Panc1 (cell line): ENCODE data around the gene CTNND2. TPM values are rescaled to one million over a fixed set of nuclear protein-coding genes. Genes with fewer than 3 reads are reported as not detected.

Experiments
- ATAC-seq: fragments of 200-7000 bp; cut with Tn5 transposase; 2 replicates; pipeline ENCODE4 v1.9.1; 2020; ENCODE audit warnings: mild to moderate bottlenecking, moderate library complexity
- BruUV-seq: library from RNA; stranded (reverse); fragments of 400-500 nt; replicated peaks from 2 replicates; lab custom pipeline; 2021; lab: Mats Ljungman, UMichigan
- CTCF ChIA-PET: fragments of 300-600 bp; sonication (Branson Sonifier 250); formaldehyde crosslinking; loops from one replicate; lab custom pipeline; 2022; ENCODE audit warnings: antibody characterized with exemption; lab: Charles Lee
- POLR2A ChIA-PET: fragments of 300-600 bp; sonication (Branson Sonifier 250); formaldehyde crosslinking; loops from one replicate; lab custom pipeline; 2022; ENCODE audit warnings: antibody characterized with exemption; lab: Charles Lee
- DNase-seq: peaks from one replicate; pipeline ENCODE4 v3.0.0-alpha.2; 2010; ENCODE audit warnings: low read depth, low spot score
- H3K27ac ChIP-seq: 2 replicates; pipeline ENCODE4 v1.5.1; 2011; ENCODE audit warnings: mild to moderate bottlenecking, low read length, inconsistent platforms
- H3K27me3 ChIP-seq: fragments of 200-500 bp; sonication (Bioruptor generic); 2 replicates; pipeline ENCODE4 v1.6.0; 2014; ENCODE audit warnings: low read length, inconsistent platforms; ENCODE audit not compliant: control insufficient read depth, insufficient read depth
- H3K36me3 ChIP-seq: fragments of 200-500 bp; sonication (Bioruptor generic); 2 replicates; pipeline ENCODE4 v1.5.1; 2014; ENCODE audit warnings: inconsistent platforms, mild to moderate bottlenecking, low read length, moderate library complexity; ENCODE audit not compliant: control insufficient read depth, insufficient read depth
- H3K4me1 ChIP-seq: 2 replicates; pipeline ENCODE4 v1.5.1; 2011; ENCODE audit warnings: inconsistent platforms, mild to moderate bottlenecking, low read length, moderate library complexity; ENCODE audit not compliant: control insufficient read depth, insufficient read depth
- H3K4me3 ChIP-seq, 2 experiments: 2 replicates each; pipeline ENCODE4 v1.5.1; 2011 to 2012; ENCODE audit warnings: low read depth in 2 of 2, low read length in 2 of 2, mild to moderate bottlenecking in 2 of 2, inconsistent platforms in 1 of 2, moderate library complexity in 1 of 2
- H3K9me3 ChIP-seq: fragments of 200-500 bp; sonication (Bioruptor generic); 2 replicates; pipeline ENCODE4 v1.5.1; 2014; ENCODE audit warnings: low read depth, mild to moderate bottlenecking, inconsistent platforms, low read length, moderate library complexity; ENCODE audit not compliant: control insufficient read depth, insufficient read depth
- POLR2AphosphoS5 ChIP-seq: IDR thresholded peaks from 2 replicates; pipeline ENCODE4 v1.6.1; 2012; ENCODE audit warnings: mild to moderate bottlenecking, low read depth, low read length, moderate library complexity
- SIN3A ChIP-seq: IDR thresholded peaks from 2 replicates; pipeline ENCODE4 v1.6.1; 2012; ENCODE audit warnings: low read depth, mild to moderate bottlenecking, low read length, moderate library complexity, borderline replicate concordance; ENCODE audit not compliant: insufficient read depth
- TCF7L2 ChIP-seq: IDR thresholded peaks from 2 replicates; pipeline ENCODE4 v1.6.1; 2011; ENCODE audit warnings: mild to moderate bottlenecking, low read depth, low read length, inconsistent platforms
- in situ Hi-C: cut with HindIII; loops from 2 replicates; pipeline ENCODE4 v1.10.0; 2016; ENCODE audit warnings: low sequenced_read_pairs, low pct_unique_long_range_greater_than_20kb
- intact Hi-C: fragments of 100-400 bp; cut with micrococcal nuclease; formaldehyde crosslinking; loops from one replicate; pipeline ENCODE4 v1.10.0; 2022; ENCODE audit not compliant: unreplicated experiment
- total RNA-seq: library from RNA; stranded (reverse); gene quantifications from one replicate; pipeline ENCODE4 v1.2.1, GENCODE V29; 2021; ENCODE audit not compliant: unreplicated experiment
- TF ChIP-seq, protein P1 (sequence below): fragments of 450-650 bp; IDR thresholded peaks from 2 replicates; pipeline ENCODE4 v1.5.1; 2017; ENCODE audit warnings: mild to moderate bottlenecking
- TF ChIP-seq, protein P2 (sequence below), 2 experiments: IDR thresholded peaks; 2 replicates each; pipeline ENCODE4 v1.6.1; 2011 to 2012; ENCODE audit warnings: low read depth in 2 of 2, control low read depth in 1 of 2, low read length in 1 of 2, mild to moderate bottlenecking in 1 of 2, moderate library complexity in 1 of 2; ENCODE audit not compliant: insufficient read depth in 1 of 2

Gene CTNND2
- total RNA-seq, 1 experiment from 2014 or later = 1.0 TPM

DNA sequence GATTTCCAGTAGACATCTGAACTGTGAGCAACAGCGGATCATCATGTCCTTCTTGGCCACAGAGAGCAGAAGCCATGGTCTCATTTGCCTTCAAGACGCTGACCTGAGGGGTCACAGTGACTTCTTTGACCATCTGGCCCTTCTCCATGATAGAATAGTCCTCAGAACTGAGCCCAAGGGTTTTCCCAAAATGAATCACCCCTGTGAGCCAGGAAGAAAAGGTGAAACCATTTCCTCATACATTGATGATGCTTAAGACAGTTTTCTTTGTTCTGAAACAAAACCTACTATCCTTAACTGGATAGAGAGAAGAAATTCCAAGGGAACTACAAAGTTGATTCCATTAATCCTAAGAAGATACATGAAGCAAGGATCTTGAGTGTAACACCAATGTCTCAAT, 503.9 kb downstream of the CTNND2 start:
- no peak overlapping the region for H3K4me3 ChIP-seq
- CTCF ChIA-PET = no interaction called here
- H3K36me3 ChIP-seq = no peaks in the 10 kb centered on the region
- ATAC-seq (no peak), DNase-seq (no peak)
- H3K27me3 ChIP-seq = no peaks in the 10 kb centered on the region
- POLR2A ChIA-PET = no interaction called here
- H3K9me3 ChIP-seq = no peaks in the 10 kb centered on the region
- intact Hi-C loops = no loop called here
- no TSS peak for BruUV-seq
- no peak overlapping the region for H3K27ac ChIP-seq
- H3K4me1 ChIP-seq = no peaks in the 10 kb centered on the region
- TF ChIP-seq, protein P1, sequence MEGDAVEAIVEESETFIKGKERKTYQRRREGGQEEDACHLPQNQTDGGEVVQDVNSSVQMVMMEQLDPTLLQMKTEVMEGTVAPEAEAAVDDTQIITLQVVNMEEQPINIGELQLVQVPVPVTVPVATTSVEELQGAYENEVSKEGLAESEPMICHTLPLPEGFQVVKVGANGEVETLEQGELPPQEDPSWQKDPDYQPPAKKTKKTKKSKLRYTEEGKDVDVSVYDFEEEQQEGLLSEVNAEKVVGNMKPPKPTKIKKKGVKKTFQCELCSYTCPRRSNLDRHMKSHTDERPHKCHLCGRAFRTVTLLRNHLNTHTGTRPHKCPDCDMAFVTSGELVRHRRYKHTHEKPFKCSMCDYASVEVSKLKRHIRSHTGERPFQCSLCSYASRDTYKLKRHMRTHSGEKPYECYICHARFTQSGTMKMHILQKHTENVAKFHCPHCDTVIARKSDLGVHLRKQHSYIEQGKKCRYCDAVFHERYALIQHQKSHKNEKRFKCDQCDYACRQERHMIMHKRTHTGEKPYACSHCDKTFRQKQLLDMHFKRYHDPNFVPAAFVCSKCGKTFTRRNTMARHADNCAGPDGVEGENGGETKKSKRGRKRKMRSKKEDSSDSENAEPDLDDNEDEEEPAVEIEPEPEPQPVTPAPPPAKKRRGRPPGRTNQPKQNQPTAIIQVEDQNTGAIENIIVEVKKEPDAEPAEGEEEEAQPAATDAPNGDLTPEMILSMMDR = no peak
- TF ChIP-seq POLR2AphosphoS5 (no peak), TCF7L2 (no peak), SIN3A (no peak)
- TF ChIP-seq, protein P2, sequence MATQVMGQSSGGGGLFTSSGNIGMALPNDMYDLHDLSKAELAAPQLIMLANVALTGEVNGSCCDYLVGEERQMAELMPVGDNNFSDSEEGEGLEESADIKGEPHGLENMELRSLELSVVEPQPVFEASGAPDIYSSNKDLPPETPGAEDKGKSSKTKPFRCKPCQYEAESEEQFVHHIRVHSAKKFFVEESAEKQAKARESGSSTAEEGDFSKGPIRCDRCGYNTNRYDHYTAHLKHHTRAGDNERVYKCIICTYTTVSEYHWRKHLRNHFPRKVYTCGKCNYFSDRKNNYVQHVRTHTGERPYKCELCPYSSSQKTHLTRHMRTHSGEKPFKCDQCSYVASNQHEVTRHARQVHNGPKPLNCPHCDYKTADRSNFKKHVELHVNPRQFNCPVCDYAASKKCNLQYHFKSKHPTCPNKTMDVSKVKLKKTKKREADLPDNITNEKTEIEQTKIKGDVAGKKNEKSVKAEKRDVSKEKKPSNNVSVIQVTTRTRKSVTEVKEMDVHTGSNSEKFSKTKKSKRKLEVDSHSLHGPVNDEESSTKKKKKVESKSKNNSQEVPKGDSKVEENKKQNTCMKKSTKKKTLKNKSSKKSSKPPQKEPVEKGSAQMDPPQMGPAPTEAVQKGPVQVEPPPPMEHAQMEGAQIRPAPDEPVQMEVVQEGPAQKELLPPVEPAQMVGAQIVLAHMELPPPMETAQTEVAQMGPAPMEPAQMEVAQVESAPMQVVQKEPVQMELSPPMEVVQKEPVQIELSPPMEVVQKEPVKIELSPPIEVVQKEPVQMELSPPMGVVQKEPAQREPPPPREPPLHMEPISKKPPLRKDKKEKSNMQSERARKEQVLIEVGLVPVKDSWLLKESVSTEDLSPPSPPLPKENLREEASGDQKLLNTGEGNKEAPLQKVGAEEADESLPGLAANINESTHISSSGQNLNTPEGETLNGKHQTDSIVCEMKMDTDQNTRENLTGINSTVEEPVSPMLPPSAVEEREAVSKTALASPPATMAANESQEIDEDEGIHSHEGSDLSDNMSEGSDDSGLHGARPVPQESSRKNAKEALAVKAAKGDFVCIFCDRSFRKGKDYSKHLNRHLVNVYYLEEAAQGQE (IDR thresholded peaks at IDR 0.05; ENCODE audit: insufficient read depth in 1 of 2, low read depth in 2 of 2, low read length in 1 of 2) = no peak
- in situ Hi-C loops = no loop called here

DNA sequence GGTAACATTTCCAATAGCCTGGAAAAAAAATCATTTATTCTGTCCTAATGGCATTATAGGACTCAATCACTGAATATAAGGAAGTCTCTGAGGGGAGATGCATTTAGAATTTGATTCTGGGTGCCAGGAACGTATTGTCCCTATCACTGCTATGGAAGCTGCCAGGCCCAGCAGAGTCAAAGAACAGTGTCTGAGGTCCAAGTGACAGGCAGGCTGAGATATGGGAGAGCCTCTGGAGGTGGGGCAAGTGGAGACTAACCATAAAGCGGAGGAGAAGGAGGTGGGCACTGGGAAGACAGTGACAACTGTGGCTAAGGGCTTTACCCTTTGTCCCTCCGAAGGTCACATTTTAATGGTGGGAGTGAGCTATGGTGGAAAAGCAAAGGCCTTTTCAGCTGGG, 505.5 kb downstream of the CTNND2 start:
- in situ Hi-C loops = no loop called here
- BruUV-seq = no TSS peak
- no peak for ATAC-seq

More for the DNA sequence above, 505.5 kb downstream of the CTNND2 start:
- H3K36me3 ChIP-seq = no peaks in the 10 kb centered on the region
- TF ChIP-seq, protein P2 (IDR thresholded peaks at IDR 0.05; ENCODE audit: insufficient read depth in 1 of 2, low read depth in 2 of 2, low read length in 1 of 2) = no peak
- TF ChIP-seq SIN3A = no peak
- TF ChIP-seq TCF7L2 = no peak
- TF ChIP-seq POLR2AphosphoS5 = no peak
- TF ChIP-seq, protein P1 = no peak
- H3K4me1 ChIP-seq = no peaks in the 10 kb centered on the region
- no peak overlapping the region for H3K27ac ChIP-seq
- no peaks in the 10 kb centered on the region for H3K9me3 ChIP-seq
- H3K4me3 ChIP-seq = no peak overlapping the region
- intact Hi-C loops = no loop called here
- H3K27me3 ChIP-seq = no peaks in the 10 kb centered on the region
- ChIA-PET CTCF (no interaction called here), POLR2A (no interaction called here)
- DNase-seq = no peak
